ENCODE data around the gene ABCF2.

Gene ABCF2

GRCh38 chr7:151168787-151169162 is 58.2 kb downstream of the ABCF2 start:
- DNase-seq: no peak

GRCh38 chr7:151168003-151168786 is 58.8 kb downstream of the ABCF2 start:
- no peak for DNase-seq

- no peak for DNase-seq
Measured at GRCh38 chr7:151167197-151167961, 59.6 kb downstream of the ABCF2 start, which contains the start of gene GBX1. TSS of gene GBX1 (minus strand) at chr7:151167694. CDS start at chr7:151167548, 146 bp downstream.

GRCh38 chr7:151166629-151167196 is 60.3 kb downstream of the ABCF2 start:
- no peak for DNase-seq

Measured in SHP77 (cell line).